Keratinocyte (primary cell): ENCODE data around the gene C1orf232. TPM values are rescaled to one million over a fixed set of nuclear protein-coding genes. Genes with fewer than 3 reads are reported as not detected.

Source experiments
- DNase-seq: peaks from one replicate; pipeline ENCODE4 v3.0.0-alpha.2; 2011; ENCODE audit warnings: low read depth, missing footprints, low spot score
- FAIRE-seq: peaks from 2 replicates; lab custom pipeline; 2011; peaks lifted over from hg19 to GRCh38; lab: Jason Lieb, UNC
- H2AFZ ChIP-seq: 2 replicates; pipeline ENCODE4 v1.6.0; 2012; ENCODE audit warnings: low read length, control low read depth, inconsistent platforms; ENCODE audit not compliant: control insufficient read depth
- H3K27ac ChIP-seq: 2 replicates; pipeline ENCODE4 v1.5.1; 2011; ENCODE audit warnings: low read length; ENCODE audit not compliant: control insufficient read depth, insufficient read depth
- H3K27me3 ChIP-seq: 3 replicates; pipeline ENCODE4 v1.6.0; 2011; ENCODE audit warnings: low read length; ENCODE audit not compliant: control insufficient read depth, insufficient read depth; ENCODE audit errors: extremely low read depth
- H3K36me3 ChIP-seq, 2 experiments: 2 replicates in 1 of 2; 3 replicates in 1 of 2; pipeline ENCODE4 v1.5.1; 2011; ENCODE audit warnings: low read length in 2 of 2, mild to moderate bottlenecking in 1 of 2; ENCODE audit not compliant: control insufficient read depth in 2 of 2, insufficient read depth in 2 of 2; ENCODE audit errors: extremely low read depth in 1 of 2
- H3K4me1 ChIP-seq: 3 replicates; pipeline ENCODE4 v1.5.1; 2011; ENCODE audit warnings: low read length; ENCODE audit not compliant: control insufficient read depth, insufficient read depth; ENCODE audit errors: extremely low read depth
- H3K4me2 ChIP-seq: 3 replicates; pipeline ENCODE4 v1.6.0; 2011; ENCODE audit warnings: low read depth, low read length; ENCODE audit not compliant: control insufficient read depth, insufficient read depth; ENCODE audit errors: extremely low read depth
- H3K4me3 ChIP-seq, 3 experiments: fragments of 200-600 bp in 1 of 3; sonication (generic) in 1 of 3; 2 replicates in 2 of 3; 3 replicates in 1 of 3; pipeline ENCODE4 v1.5.1; 2011 to 2016; ENCODE audit warnings: low read length in 3 of 3, mild to moderate bottlenecking in 3 of 3, control low read depth in 2 of 3, inconsistent platforms in 1 of 3, low read depth in 1 of 3, mixed read lengths in 1 of 3, mixed run types in 1 of 3, moderate library complexity in 1 of 3; ENCODE audit not compliant: control insufficient read depth in 2 of 3, insufficient read depth in 2 of 3; ENCODE audit errors: extremely low read depth in 1 of 3
- H3K79me2 ChIP-seq: 2 replicates; pipeline ENCODE4 v1.6.0; 2012; ENCODE audit warnings: low read length; ENCODE audit not compliant: control insufficient read depth, insufficient read depth
- H3K9ac ChIP-seq: 3 replicates; pipeline ENCODE4 v1.6.0; 2011; ENCODE audit warnings: low read length; ENCODE audit not compliant: control insufficient read depth, insufficient read depth; ENCODE audit errors: extremely low read depth
- H3K9me1 ChIP-seq: 3 replicates; pipeline ENCODE4 v1.6.0; 2011; ENCODE audit warnings: low read length; ENCODE audit not compliant: control insufficient read depth, insufficient read depth; ENCODE audit errors: extremely low read depth
- H3K9me3 ChIP-seq: 2 replicates; pipeline ENCODE4 v1.5.1; 2012; ENCODE audit warnings: low read depth, low read length; ENCODE audit not compliant: control insufficient read depth
- H4K20me1 ChIP-seq: 3 replicates; pipeline ENCODE4 v1.6.0; 2011; ENCODE audit warnings: low read length; ENCODE audit not compliant: control insufficient read depth, insufficient read depth; ENCODE audit errors: extremely low read depth
- EZH2 ChIP-seq: IDR thresholded peaks from one replicate; pipeline ENCODE4 v1.6.1; 2012; ENCODE audit warnings: inconsistent platforms, mild to moderate bottlenecking, low read length, moderate library complexity
- dilution Hi-C: fragments of 300-500 bp; cut with MboI; formaldehyde crosslinking; loops from one replicate; pipeline ENCODE4 v1.7.0; 2020; ENCODE audit warnings: low sequenced_read_pairs; ENCODE audit not compliant: extremely low pct_ligation_motif_present
- polyA plus RNA-seq, 5 experiments: library from polyadenylated mRNA; depleted of rRNA in 3 of 5; stranded (reverse) in 3 of 5; stranded (forward) in 1 of 5; unstranded in 1 of 5; fragments of >200 nt; gene quantifications; 1 replicate in 1 of 5; 2 replicates in 3 of 5; 3 replicates in 1 of 5; pipeline versions ENCODE4 v1.2.1 to v1.2.3, GENCODE V29; 2011 to 2012; ENCODE audit warnings: missing spikeins in 2 of 5, low read depth in 1 of 5, low replicate concordance in 1 of 5
- TF ChIP-seq, protein P1 (sequence below), 3 experiments: IDR thresholded peaks in 1 of 3; conservative IDR thresholded peaks in 1 of 3; optimal IDR thresholded peaks in 1 of 3; 2 replicates in 2 of 3; 3 replicates in 1 of 3; pipeline versions ENCODE3 to v1.5.1; 2011; ENCODE audit warnings: low read length in 3 of 3, mild to moderate bottlenecking in 3 of 3, moderate library complexity in 2 of 3, control low read depth in 1 of 3, inconsistent platforms in 1 of 3; ENCODE audit not compliant: insufficient read depth in 2 of 3; ENCODE audit errors: extremely low read depth in 1 of 3

C1orf232 gene
- polyA plus RNA-seq, 1 donor (not counting 4 experiments of a cell fraction or from before 2014, with no cell fraction given), result not detected

DNA sequence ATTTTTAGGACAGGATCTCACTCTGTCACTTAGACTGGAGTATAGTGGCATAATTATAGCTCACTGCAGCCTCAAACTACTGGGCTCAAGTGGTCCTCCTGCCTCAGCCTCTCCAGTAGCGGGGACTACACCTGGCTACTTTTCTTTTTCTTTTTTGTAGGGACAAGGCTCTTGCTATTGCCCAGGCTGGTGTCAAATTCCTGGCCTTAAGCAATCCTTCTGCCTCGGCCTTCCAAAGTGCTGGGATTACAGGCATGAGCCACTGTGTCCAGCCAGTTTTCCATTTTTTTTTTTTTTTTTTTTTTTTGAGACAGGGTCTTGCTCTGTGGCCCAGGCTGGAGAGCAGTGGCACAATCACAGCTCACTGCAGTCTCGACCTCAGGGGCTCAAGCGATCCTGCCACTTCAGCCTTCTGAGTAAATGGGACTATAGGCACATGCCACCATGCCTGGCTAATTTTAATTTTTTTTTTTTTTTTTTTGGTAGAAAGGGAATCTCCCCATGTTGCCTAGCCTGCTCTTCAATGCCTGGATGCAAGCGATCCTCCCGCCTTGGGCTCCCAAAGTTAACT, 44.7 kb upstream of the C1orf232 start:
- Histone ChIP-seq H2AFZ (no peak overlapping the region), H3K36me3 (no peaks in the 10 kb centered on the region), H3K9me1 (no peaks in the 10 kb centered on the region), H3K4me2 (no peak overlapping the region), H3K4me1 (no peaks in the 10 kb centered on the region), H4K20me1 (no peaks in the 10 kb centered on the region), H3K27me3 (no peaks in the 10 kb centered on the region), H3K9ac (no peak overlapping the region), H3K9me3 (no peaks in the 10 kb centered on the region), H3K79me2 (no peaks in the 10 kb centered on the region), H3K4me3 (no peak overlapping the region), H3K27ac (no peak overlapping the region)
- dilution Hi-C loops, result no loop called here
- DNase-seq (no peak), FAIRE-seq (no peak)
- TF ChIP-seq, protein P1, sequence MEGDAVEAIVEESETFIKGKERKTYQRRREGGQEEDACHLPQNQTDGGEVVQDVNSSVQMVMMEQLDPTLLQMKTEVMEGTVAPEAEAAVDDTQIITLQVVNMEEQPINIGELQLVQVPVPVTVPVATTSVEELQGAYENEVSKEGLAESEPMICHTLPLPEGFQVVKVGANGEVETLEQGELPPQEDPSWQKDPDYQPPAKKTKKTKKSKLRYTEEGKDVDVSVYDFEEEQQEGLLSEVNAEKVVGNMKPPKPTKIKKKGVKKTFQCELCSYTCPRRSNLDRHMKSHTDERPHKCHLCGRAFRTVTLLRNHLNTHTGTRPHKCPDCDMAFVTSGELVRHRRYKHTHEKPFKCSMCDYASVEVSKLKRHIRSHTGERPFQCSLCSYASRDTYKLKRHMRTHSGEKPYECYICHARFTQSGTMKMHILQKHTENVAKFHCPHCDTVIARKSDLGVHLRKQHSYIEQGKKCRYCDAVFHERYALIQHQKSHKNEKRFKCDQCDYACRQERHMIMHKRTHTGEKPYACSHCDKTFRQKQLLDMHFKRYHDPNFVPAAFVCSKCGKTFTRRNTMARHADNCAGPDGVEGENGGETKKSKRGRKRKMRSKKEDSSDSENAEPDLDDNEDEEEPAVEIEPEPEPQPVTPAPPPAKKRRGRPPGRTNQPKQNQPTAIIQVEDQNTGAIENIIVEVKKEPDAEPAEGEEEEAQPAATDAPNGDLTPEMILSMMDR (optimal IDR thresholded peaks at IDR 0.05 in 1 of 3, IDR thresholded peaks at IDR 0.05 in 1 of 3, conservative IDR thresholded peaks at IDR 0.05 in 1 of 3; ENCODE audit: extremely low read depth in 1 of 3, insufficient read depth in 2 of 3, low read length in 3 of 3), result no peak
- no peak for TF ChIP-seq EZH2

- TF ChIP-seq, protein P1 (optimal IDR thresholded peaks at IDR 0.05 in 1 of 3, IDR thresholded peaks at IDR 0.05 in 1 of 3, conservative IDR thresholded peaks at IDR 0.05 in 1 of 3; ENCODE audit: extremely low read depth in 1 of 3, insufficient read depth in 2 of 3, low read length in 3 of 3), result no peak
- TF ChIP-seq EZH2, result no peak
- FAIRE-seq (no peak), DNase-seq (no peak)
- no peaks in the 10 kb centered on the region for H3K27me3 ChIP-seq
- H4K20me1 ChIP-seq, result no peaks in the 10 kb centered on the region
- dilution Hi-C loops, result no loop called here
- H3K4me2 ChIP-seq, result no peak overlapping the region
- no peaks in the 10 kb centered on the region for H3K36me3 ChIP-seq
- H3K4me1 ChIP-seq, result no peaks in the 10 kb centered on the region
- no peak overlapping the region for H3K4me3 ChIP-seq
- H3K9me3 ChIP-seq, result no peaks in the 10 kb centered on the region
- H2AFZ ChIP-seq, result no peak overlapping the region
- no peaks in the 10 kb centered on the region for H3K9me1 ChIP-seq
- no peak overlapping the region for H3K27ac ChIP-seq
- no peak overlapping the region for H3K9ac ChIP-seq
- H3K79me2 ChIP-seq, result no peaks in the 10 kb centered on the region
These were observed 44.0 kb upstream of the C1orf232 start for GRCh38 chr1:26212726-26213125.
